ENCODE results near the gene NR6A1.

NR6A1 gene

GRCh38 chr9:124498499-124499146 lies 272.5 kb downstream of the NR6A1 start:
- no peak for DNase-seq

GRCh38 chr9:124498040-124498439 lies 273.1 kb downstream of the NR6A1 start:
- no peak for DNase-seq

GRCh38 chr9:124497441-124497840 lies 273.7 kb downstream of the NR6A1 start:
- DNase-seq, result no peak

- DNase-seq, result no peak
These were observed 274.6 kb downstream of the NR6A1 start for GRCh38 chr9:124496463-124496862.

- DNase-seq, result no peak
These were observed 275.0 kb downstream of the NR6A1 start for GRCh38 chr9:124496075-124496449.

GRCh38 chr9:124495126-124496074 lies 275.7 kb downstream of the NR6A1 start:
- DNase-seq, result no peak

GRCh38 chr9:124493794-124494479 lies 277.2 kb downstream of the NR6A1 start:
- no peak for DNase-seq

- DNase-seq, result no peak
These were observed 277.9 kb downstream of the NR6A1 start for GRCh38 chr9:124493218-124493617.

GRCh38 chr9:124492818-124493217 lies 278.3 kb downstream of the NR6A1 start:
- no peak for DNase-seq

- no peak for DNase-seq
These were observed 279.8 kb downstream of the NR6A1 start for GRCh38 chr9:124491049-124491975.

GRCh38 chr9:124490004-124490403 lies 281.1 kb downstream of the NR6A1 start:
- DNase-seq, result no peak

GRCh38 chr9:124489222-124489621 lies 281.9 kb downstream of the NR6A1 start:
- DNase-seq, result no peak

- DNase-seq, result no peak
These were observed 282.4 kb downstream of the NR6A1 start for GRCh38 chr9:124488641-124489210.

GRCh38 chr9:124487260-124488182 lies 283.6 kb downstream of the NR6A1 start:
- no peak for DNase-seq

GRCh38 chr9:124486778-124487259 lies 284.3 kb downstream of the NR6A1 start:
- DNase-seq, result no peak

GRCh38 chr9:124485936-124486335 lies 285.2 kb downstream of the NR6A1 start:
- no peak for DNase-seq

- no peak for DNase-seq
These were observed 285.9 kb downstream of the NR6A1 start for GRCh38 chr9:124485201-124485600.

GRCh38 chr9:124483481-124483880 lies 287.6 kb downstream of the NR6A1 start:
- DNase-seq, result no peak

- no peak for DNase-seq
These were observed 288.6 kb downstream of the NR6A1 start for GRCh38 chr9:124482431-124483031.

- no peak for DNase-seq
These were observed 290.0 kb downstream of the NR6A1 start for GRCh38 chr9:124481115-124481514.
